T-helper 1 cell treated with Interleukin-12 subunit alpha and Interleukin-12 subunit beta and Interleukin-4 antibody, amounts not matched to agents 30 μg/mL and 1 μg/mL, for 36 hours (primary cell): ENCODE data around the gene TNFRSF13B.

Experiments
- H3K27ac Mint-ChIP-seq: one replicate; pipeline ENCODE4 v1.8.0; 2021; ENCODE audit warnings: mild to moderate bottlenecking, mixed read lengths
- H3K27me3 Mint-ChIP-seq: one replicate; pipeline ENCODE4 v1.8.0; 2021; ENCODE audit warnings: low read depth, mixed read lengths
- H3K36me3 Mint-ChIP-seq: one replicate; pipeline ENCODE4 v1.8.0; 2021; ENCODE audit warnings: low read depth, mixed read lengths
- H3K4me1 Mint-ChIP-seq: one replicate; pipeline ENCODE4 v1.8.0; 2021; ENCODE audit warnings: low read depth, mixed read lengths
- H3K4me3 Mint-ChIP-seq: one replicate; pipeline ENCODE4 v1.8.0; 2021; ENCODE audit warnings: mild to moderate bottlenecking, moderate library complexity, mixed read lengths
- H3K9me3 Mint-ChIP-seq: one replicate; pipeline ENCODE4 v1.8.0; 2021; ENCODE audit warnings: mixed read lengths

Gene TNFRSF13B

GRCh38 chr17:16935241-16935663 is 36.7 kb downstream of the TNFRSF13B start:
- Mint-ChIP-seq H3K27me3 (no peaks in the 10 kb centered on the region), H3K27ac (no peak overlapping the region), H3K4me3 (no peak overlapping the region), H3K4me1 (no peaks in the 10 kb centered on the region), H3K36me3 (no peaks in the 10 kb centered on the region), H3K9me3 (no peaks in the 10 kb centered on the region)

- H3K4me3 Mint-ChIP-seq: no peak overlapping the region
Observed at GRCh38 chr17:16934836-16935235, 37.1 kb downstream of the TNFRSF13B start.

GRCh38 chr17:16934133-16934795 is 37.7 kb downstream of the TNFRSF13B start:
- Mint-ChIP-seq H3K9me3 (no peaks in the 10 kb centered on the region), H3K36me3 (no peaks in the 10 kb centered on the region), H3K27ac (no peak overlapping the region), H3K27me3 (no peaks in the 10 kb centered on the region), H3K4me1 (no peaks in the 10 kb centered on the region), H3K4me3 (no peak overlapping the region)

More at GRCh38 chr17:16934836-16935235, 37.1 kb downstream of the TNFRSF13B start:
- H3K36me3 Mint-ChIP-seq: no peaks in the 10 kb centered on the region
- no peak overlapping the region for H3K27ac Mint-ChIP-seq
- no peaks in the 10 kb centered on the region for H3K9me3 Mint-ChIP-seq
- no peaks in the 10 kb centered on the region for H3K27me3 Mint-ChIP-seq
- no peaks in the 10 kb centered on the region for H3K4me1 Mint-ChIP-seq

- H3K36me3 Mint-ChIP-seq: no peaks in the 10 kb centered on the region
- no peaks in the 10 kb centered on the region for H3K9me3 Mint-ChIP-seq
- no peaks in the 10 kb centered on the region for H3K4me1 Mint-ChIP-seq
Observed at GRCh38 chr17:16933317-16934132, 38.4 kb downstream of the TNFRSF13B start.

GRCh38 chr17:16932611-16933010 is 39.3 kb downstream of the TNFRSF13B start:
- no peaks in the 10 kb centered on the region for H3K36me3 Mint-ChIP-seq
- H3K9me3 Mint-ChIP-seq: no peaks in the 10 kb centered on the region
- H3K27me3 Mint-ChIP-seq: no peaks in the 10 kb centered on the region
- H3K4me3 Mint-ChIP-seq: no peak overlapping the region
- no peaks in the 10 kb centered on the region for H3K4me1 Mint-ChIP-seq
- no peak overlapping the region for H3K27ac Mint-ChIP-seq

More at GRCh38 chr17:16933317-16934132, 38.4 kb downstream of the TNFRSF13B start:
- Mint-ChIP-seq H3K27me3 (no peaks in the 10 kb centered on the region), H3K27ac (no peak overlapping the region), H3K4me3 (no peak overlapping the region)

- no peak overlapping the region for H3K27ac Mint-ChIP-seq
- no peaks in the 10 kb centered on the region for H3K27me3 Mint-ChIP-seq
- no peaks in the 10 kb centered on the region for H3K36me3 Mint-ChIP-seq
- H3K9me3 Mint-ChIP-seq: no peaks in the 10 kb centered on the region
- no peaks in the 10 kb centered on the region for H3K4me1 Mint-ChIP-seq
- no peak overlapping the region for H3K4me3 Mint-ChIP-seq
Observed at GRCh38 chr17:16932156-16932555, 39.8 kb downstream of the TNFRSF13B start.

GRCh38 chr17:16931318-16932060 is 40.4 kb downstream of the TNFRSF13B start:
- no peaks in the 10 kb centered on the region for H3K4me1 Mint-ChIP-seq
- no peak overlapping the region for H3K27ac Mint-ChIP-seq
- H3K9me3 Mint-ChIP-seq: no peaks in the 10 kb centered on the region
- H3K27me3 Mint-ChIP-seq: no peaks in the 10 kb centered on the region
- no peaks in the 10 kb centered on the region for H3K36me3 Mint-ChIP-seq
- no peak overlapping the region for H3K4me3 Mint-ChIP-seq

- H3K27ac Mint-ChIP-seq: no peak overlapping the region
- no peaks in the 10 kb centered on the region for H3K4me1 Mint-ChIP-seq
Observed at GRCh38 chr17:16930571-16931317, 41.2 kb downstream of the TNFRSF13B start.

GRCh38 chr17:16929757-16930520 is 42.0 kb downstream of the TNFRSF13B start:
- H3K4me3 Mint-ChIP-seq: no peak overlapping the region
- H3K27ac Mint-ChIP-seq: no peak overlapping the region
- H3K9me3 Mint-ChIP-seq: no peaks in the 10 kb centered on the region
- no peaks in the 10 kb centered on the region for H3K36me3 Mint-ChIP-seq
- no peaks in the 10 kb centered on the region for H3K27me3 Mint-ChIP-seq
- no peaks in the 10 kb centered on the region for H3K4me1 Mint-ChIP-seq

More at GRCh38 chr17:16930571-16931317, 41.2 kb downstream of the TNFRSF13B start:
- no peaks in the 10 kb centered on the region for H3K9me3 Mint-ChIP-seq
- no peaks in the 10 kb centered on the region for H3K36me3 Mint-ChIP-seq
- no peak overlapping the region for H3K4me3 Mint-ChIP-seq
- no peaks in the 10 kb centered on the region for H3K27me3 Mint-ChIP-seq

GRCh38 chr17:16929035-16929680 is 42.8 kb downstream of the TNFRSF13B start:
- Mint-ChIP-seq H3K27me3 (no peaks in the 10 kb centered on the region), H3K4me1 (no peaks in the 10 kb centered on the region), H3K27ac (no peak overlapping the region), H3K36me3 (no peaks in the 10 kb centered on the region), H3K4me3 (no peak overlapping the region), H3K9me3 (no peaks in the 10 kb centered on the region)

- Mint-ChIP-seq H3K27me3 (no peaks in the 10 kb centered on the region), H3K9me3 (no peaks in the 10 kb centered on the region), H3K36me3 (no peaks in the 10 kb centered on the region), H3K27ac (no peak overlapping the region), H3K4me1 (no peaks in the 10 kb centered on the region), H3K4me3 (no peak overlapping the region)
Observed at GRCh38 chr17:16928406-16929034, 43.4 kb downstream of the TNFRSF13B start.

- H3K36me3 Mint-ChIP-seq: no peaks in the 10 kb centered on the region
- H3K27ac Mint-ChIP-seq: no peak overlapping the region
- H3K4me3 Mint-ChIP-seq: no peak overlapping the region
- no peaks in the 10 kb centered on the region for H3K27me3 Mint-ChIP-seq
- no peaks in the 10 kb centered on the region for H3K4me1 Mint-ChIP-seq
- H3K9me3 Mint-ChIP-seq: no peaks in the 10 kb centered on the region
Observed at GRCh38 chr17:16927641-16928321, 44.1 kb downstream of the TNFRSF13B start.
